CD4-positive, alpha-beta memory T cell (primary cell): ENCODE measurements around the gene KHDRBS2. TPM values are rescaled to one million over a fixed set of nuclear protein-coding genes. Genes with fewer than 3 reads are reported as not detected.

ENCODE experiments used
- CTCF ChIA-PET: fragments of 350-600 bp; sonication (Branson Sonifier 250); formaldehyde crosslinking; loops from one replicate; lab custom pipeline; 2021; ENCODE audit warnings: inconsistent platforms; ENCODE audit not compliant: partially characterized antibody; lab: Charles Lee
- POLR2A ChIA-PET: fragments of 350-600 bp; sonication (Branson Sonifier 250); formaldehyde crosslinking; loops from one replicate; lab custom pipeline; 2021; ENCODE audit not compliant: partially characterized antibody; lab: Charles Lee
- DNase-seq, 5 donors: peaks; one replicate each; pipeline versions ENCODE4 v3.0.0 to v3.0.0-alpha.2; 2020 to 2022; ENCODE audit warnings: mixed read lengths in 1 of 5
- H3K27ac ChIP-seq: one replicate; pipeline ENCODE4 v1.7.0; 2013; ENCODE audit warnings: low read depth, low read length
- H3K27me3 ChIP-seq: 2 replicates; pipeline ENCODE4 v1.7.0; 2013; ENCODE audit warnings: mild to moderate bottlenecking, low read length, moderate library complexity; ENCODE audit not compliant: insufficient read depth
- H3K36me3 ChIP-seq: 2 replicates; pipeline ENCODE4 v1.7.0; 2013; ENCODE audit warnings: mild to moderate bottlenecking, low read length, moderate library complexity; ENCODE audit not compliant: insufficient read depth
- H3K4me1 ChIP-seq: 2 replicates; pipeline ENCODE4 v1.7.0; 2013; ENCODE audit warnings: mild to moderate bottlenecking, low read length, moderate library complexity; ENCODE audit not compliant: insufficient read depth
- H3K4me3 ChIP-seq, 2 donors: one replicate each; pipeline ENCODE4 v1.7.0; 2013; ENCODE audit warnings: low read length in 2 of 2, mild to moderate bottlenecking in 1 of 2
- H3K9me3 ChIP-seq, 2 donors: one replicate each; pipeline ENCODE4 v1.7.0; 2013; ENCODE audit warnings: low read length in 2 of 2, control low read depth in 1 of 2; ENCODE audit not compliant: control insufficient read depth in 1 of 2
- H3K27ac Mint-ChIP-seq, 7 donors: one replicate each; pipeline ENCODE4 v1.8.0; 2020 to 2021; ENCODE audit warnings: mixed read lengths in 7 of 7, mild to moderate bottlenecking in 6 of 7, inconsistent platforms in 3 of 7, moderate library complexity in 3 of 7
- H3K27me3 Mint-ChIP-seq, 2 donors: one replicate each; pipeline ENCODE4 v1.8.0; 2020 to 2021; ENCODE audit warnings: mixed read lengths in 2 of 2
- H3K36me3 Mint-ChIP-seq, 2 donors: one replicate each; pipeline ENCODE4 v1.8.0; 2020 to 2021; ENCODE audit warnings: mixed read lengths in 2 of 2, inconsistent platforms in 1 of 2, mild to moderate bottlenecking in 1 of 2
- H3K4me1 Mint-ChIP-seq, 4 donors: one replicate each; pipeline ENCODE4 v1.8.0; 2020 to 2021; ENCODE audit warnings: mixed read lengths in 4 of 4, mild to moderate bottlenecking in 1 of 4
- H3K4me3 Mint-ChIP-seq, 8 donors: one replicate each; pipeline ENCODE4 v1.8.0; 2020 to 2021; ENCODE audit warnings: mixed read lengths in 8 of 8, mild to moderate bottlenecking in 7 of 8, moderate library complexity in 6 of 8, inconsistent platforms in 3 of 8
- H3K9me3 Mint-ChIP-seq, 8 donors: one replicate each; pipeline ENCODE4 v1.8.0; 2020 to 2021; ENCODE audit warnings: mixed read lengths in 8 of 8, mild to moderate bottlenecking in 5 of 8, inconsistent platforms in 3 of 8, moderate library complexity in 1 of 8
- intact Hi-C: fragments of 100-400 bp; cut with micrococcal nuclease; formaldehyde crosslinking; loops from one replicate; pipeline ENCODE4 v1.15.1; 2023
- polyA plus RNA-seq, 2 donors: library from polyadenylated mRNA; unstranded; fragments of 300-500 nt; fragmentation: Illumina TruSeq; gene quantifications; one replicate each; pipeline ENCODE4 v1.2.3, GENCODE V29; 2021
- total RNA-seq, 2 experiments: library from RNA; stranded (reverse); gene quantifications; one replicate each; pipeline ENCODE4 v1.2.3, GENCODE V29; 2021

Gene KHDRBS2
- total and polyA plus RNA-seq, 4 experiments from 2014 or later = not detected

DNA sequence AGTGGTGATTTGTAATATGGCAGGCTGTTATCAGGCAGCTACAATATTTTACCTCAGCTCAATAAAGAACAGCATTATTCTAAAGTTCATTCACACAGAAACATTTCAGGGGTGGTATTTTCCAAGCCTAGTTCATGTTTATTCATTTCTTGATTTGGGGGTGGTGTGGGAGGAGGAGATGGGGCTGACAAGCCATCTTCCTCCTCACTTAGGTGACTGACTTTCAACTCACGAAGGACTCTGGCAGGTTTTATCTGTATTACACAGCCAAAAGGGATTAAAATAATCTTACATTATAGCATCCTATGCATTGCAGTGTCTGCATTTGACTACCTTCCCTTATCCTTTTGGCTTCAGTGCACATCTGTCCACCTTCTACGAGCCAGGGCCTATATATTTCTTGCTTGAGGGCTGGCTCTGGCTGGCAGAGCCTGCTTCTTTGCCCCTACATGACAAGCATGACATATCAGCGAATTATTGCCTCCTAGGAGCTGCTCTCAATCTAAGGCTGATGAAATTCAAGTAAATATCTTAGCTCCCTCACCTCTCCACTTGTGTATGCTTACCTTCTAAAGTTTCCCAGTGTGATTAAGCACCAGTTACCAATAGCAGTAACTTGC is 20.0 kb downstream of the KHDRBS2 start:
- Histone ChIP-seq H3K27me3 (no peaks in the 10 kb centered on the region), H3K4me3 (no peak overlapping the region), H3K4me1 (no peaks in the 10 kb centered on the region), H3K27ac (no peak overlapping the region), H3K9me3 (no peaks in the 10 kb centered on the region), H3K36me3 (no peaks in the 10 kb centered on the region)
- H3K4me1 Mint-ChIP-seq = no peaks in the 10 kb centered on the region
- ChIA-PET CTCF (no interaction called here), POLR2A (no interaction called here)
- H3K27ac Mint-ChIP-seq = no peak overlapping the region
- no peaks in the 10 kb centered on the region for H3K36me3 Mint-ChIP-seq
- no peak overlapping the region for H3K4me3 Mint-ChIP-seq
- intact Hi-C loops = no loop called here
- H3K27me3 Mint-ChIP-seq = no peaks in the 10 kb centered on the region
- H3K9me3 Mint-ChIP-seq = peaks cover 0 to 5% (median 0%) of the 10 kb centered on the region in 8 donors
- no peak for DNase-seq

DNA sequence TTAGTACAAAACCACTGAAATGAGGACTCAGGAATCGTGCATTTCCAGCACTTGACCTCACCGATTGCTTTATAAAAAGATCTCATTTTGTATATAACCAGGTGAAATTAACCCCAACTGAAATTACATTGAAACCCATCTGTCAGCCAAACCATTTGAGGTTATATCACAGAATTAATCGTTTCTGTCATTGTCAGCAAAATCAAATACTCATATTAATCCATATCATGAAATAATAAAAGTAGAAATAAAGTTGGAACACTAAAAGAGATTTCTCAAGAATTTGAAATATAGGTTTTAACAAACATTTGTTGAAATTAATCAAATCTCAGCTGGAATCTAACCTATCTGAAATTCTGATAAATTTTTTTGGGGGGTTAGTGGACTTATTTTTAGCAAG is 23.7 kb downstream of the KHDRBS2 start:
- intact Hi-C loops = no loop called here
- Histone ChIP-seq H3K27me3 (no peaks in the 10 kb centered on the region), H3K4me1 (no peaks in the 10 kb centered on the region), H3K36me3 (no peaks in the 10 kb centered on the region), H3K27ac (no peak overlapping the region), H3K4me3 (no peak overlapping the region), H3K9me3 (no peaks in the 10 kb centered on the region)
- H3K27ac Mint-ChIP-seq = no peak overlapping the region
- H3K4me1 Mint-ChIP-seq = no peaks in the 10 kb centered on the region
- no peaks in the 10 kb centered on the region for H3K27me3 Mint-ChIP-seq
- ChIA-PET POLR2A (no interaction called here), CTCF (no interaction called here)
- no peak for DNase-seq
- no peaks in the 10 kb centered on the region for H3K36me3 Mint-ChIP-seq
- H3K9me3 Mint-ChIP-seq = peaks cover 0 to 5% (median 1%) of the 10 kb centered on the region in 8 donors
- no peak overlapping the region for H3K4me3 Mint-ChIP-seq

DNA sequence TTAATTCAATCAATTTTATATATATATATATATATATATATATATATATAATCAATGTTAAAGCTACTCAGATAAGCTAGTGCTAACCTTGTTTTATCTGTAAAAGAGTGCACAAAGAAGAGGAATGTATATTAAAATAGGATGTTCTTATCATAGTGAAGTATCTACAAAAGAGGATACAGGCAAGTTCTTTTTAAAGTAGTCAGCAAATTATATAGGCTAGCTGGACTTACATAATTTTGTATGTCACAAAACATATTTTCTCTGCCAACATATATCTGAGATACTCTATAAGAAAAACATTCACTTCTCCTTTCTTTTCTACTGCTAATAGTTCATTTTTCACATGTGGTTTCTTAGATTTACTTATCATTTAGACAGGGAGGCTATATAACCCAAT is 39.9 kb downstream of the KHDRBS2 start:
- intact Hi-C loops = no loop called here
- H3K9me3 ChIP-seq = no peaks in the 10 kb centered on the region
- H3K4me1 ChIP-seq = no peaks in the 10 kb centered on the region
- H3K27ac ChIP-seq = no peak overlapping the region
- Mint-ChIP-seq H3K27me3 (no peaks in the 10 kb centered on the region), H3K27ac (no peak overlapping the region), H3K36me3 (no peaks in the 10 kb centered on the region), H3K4me1 (no peaks in the 10 kb centered on the region), H3K4me3 (no peak overlapping the region), H3K9me3 (peaks cover 0 to 8% (median 2%) of the 10 kb centered on the region in 8 donors)
- CTCF ChIA-PET = no interaction called here
- no peaks in the 10 kb centered on the region for H3K27me3 ChIP-seq
- no peak overlapping the region for H3K4me3 ChIP-seq
- POLR2A ChIA-PET = no interaction called here
- DNase-seq = no peak
- H3K36me3 ChIP-seq = no peaks in the 10 kb centered on the region

DNA sequence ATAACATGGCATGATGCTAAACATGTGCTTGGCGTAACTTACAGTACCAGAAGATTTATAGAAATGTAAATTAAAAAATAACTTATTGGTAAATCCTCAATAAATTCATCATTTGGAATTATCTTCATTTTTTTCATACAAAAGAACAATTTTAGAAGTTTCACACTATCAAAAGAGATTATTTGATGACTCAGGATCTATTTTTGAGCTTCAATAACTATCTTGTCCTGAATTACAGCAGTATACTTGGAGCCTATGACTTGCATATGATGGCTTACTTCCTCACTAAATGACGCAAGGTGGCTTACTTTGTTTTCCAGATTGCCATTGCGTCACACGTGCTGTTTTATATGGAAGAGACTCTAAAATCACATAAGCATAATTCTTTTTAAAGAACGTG is 49.2 kb downstream of the KHDRBS2 start:
- Histone ChIP-seq H3K27me3 (no peaks in the 10 kb centered on the region), H3K4me3 (no peak overlapping the region), H3K27ac (no peak overlapping the region), H3K36me3 (no peaks in the 10 kb centered on the region), H3K4me1 (no peaks in the 10 kb centered on the region), H3K9me3 (peaks cover 0 to 5% of the 10 kb centered on the region in 2 donors)
- no peaks in the 10 kb centered on the region for H3K27me3 Mint-ChIP-seq
- no peak overlapping the region for H3K4me3 Mint-ChIP-seq
- H3K27ac Mint-ChIP-seq = no peak overlapping the region
- peaks cover 0 to 9% (median 1%) of the 10 kb centered on the region in 8 donors for H3K9me3 Mint-ChIP-seq
- H3K36me3 Mint-ChIP-seq = no peaks in the 10 kb centered on the region
- DNase-seq = no peak
- H3K4me1 Mint-ChIP-seq = no peaks in the 10 kb centered on the region
- ChIA-PET POLR2A (no interaction called here), CTCF (no interaction called here)
- intact Hi-C loops = no loop called here

DNA sequence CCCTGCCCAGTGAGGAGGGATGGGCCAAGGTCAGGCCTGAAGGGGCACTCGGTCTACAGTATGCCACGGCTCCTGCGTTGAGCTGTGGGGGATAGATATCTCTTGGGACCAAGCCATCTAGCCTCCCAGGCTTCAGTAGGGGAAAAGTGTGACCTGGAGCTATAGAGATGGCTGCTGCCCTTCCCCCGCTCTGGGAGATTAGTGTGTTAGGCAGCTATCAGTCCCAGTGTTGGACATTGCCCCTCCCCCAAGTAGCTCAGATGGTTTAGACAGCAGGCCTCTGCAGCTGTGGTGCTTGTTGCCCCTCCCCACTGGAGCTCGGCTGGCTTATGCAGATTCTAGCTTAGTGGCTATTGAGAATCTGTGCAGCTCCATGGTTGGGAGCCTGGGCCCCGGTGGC is 56.8 kb downstream of the KHDRBS2 start:
- Histone ChIP-seq H3K4me3 (no peak overlapping the region), H3K27me3 (no peaks in the 10 kb centered on the region), H3K9me3 (peaks cover 0 to 5% of the 10 kb centered on the region in 2 donors), H3K4me1 (no peaks in the 10 kb centered on the region), H3K27ac (no peak overlapping the region), H3K36me3 (no peaks in the 10 kb centered on the region)
- intact Hi-C loops = no loop called here
- Mint-ChIP-seq H3K4me3 (no peak overlapping the region), H3K9me3 (peaks cover 0 to 23% (median 4%) of the 10 kb centered on the region in 8 donors), H3K27me3 (no peaks in the 10 kb centered on the region), H3K27ac (no peak overlapping the region), H3K36me3 (no peaks in the 10 kb centered on the region), H3K4me1 (no peaks in the 10 kb centered on the region)
- ChIA-PET POLR2A (no interaction called here), CTCF (no interaction called here)
- no peak for DNase-seq

DNA sequence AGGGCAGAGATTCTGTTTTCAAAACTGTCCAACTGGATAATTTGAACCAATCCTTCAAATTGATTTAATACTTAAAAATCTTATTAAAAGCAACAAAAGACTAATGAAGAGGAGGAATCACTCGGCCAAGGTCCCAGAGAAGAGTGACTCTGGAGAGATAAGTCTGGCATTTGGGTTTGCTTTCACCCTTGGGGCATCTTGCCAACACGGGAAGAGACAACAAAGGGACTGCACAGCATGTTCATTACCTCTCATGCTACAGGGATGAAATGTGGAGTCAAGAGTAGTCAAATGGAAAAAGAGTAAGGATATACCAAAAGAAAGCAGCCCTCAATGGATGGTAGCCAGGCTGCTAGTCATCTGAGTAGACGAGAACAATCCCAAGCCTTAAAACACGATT is 68.2 kb downstream of the KHDRBS2 start:
- Histone ChIP-seq H3K27me3 (no peaks in the 10 kb centered on the region), H3K27ac (no peak overlapping the region), H3K9me3 (no peaks in the 10 kb centered on the region), H3K36me3 (no peaks in the 10 kb centered on the region), H3K4me1 (no peaks in the 10 kb centered on the region), H3K4me3 (no peak overlapping the region)
- no peak overlapping the region for H3K27ac Mint-ChIP-seq
- H3K4me3 Mint-ChIP-seq = no peak overlapping the region
- H3K4me1 Mint-ChIP-seq = no peaks in the 10 kb centered on the region
- peaks cover 0 to 17% (median 7%) of the 10 kb centered on the region in 8 donors for H3K9me3 Mint-ChIP-seq
- ChIA-PET POLR2A (no interaction called here), CTCF (no interaction called here)
- no peak for DNase-seq
- intact Hi-C loops = no loop called here
- no peaks in the 10 kb centered on the region for H3K27me3 Mint-ChIP-seq
- no peaks in the 10 kb centered on the region for H3K36me3 Mint-ChIP-seq

DNA sequence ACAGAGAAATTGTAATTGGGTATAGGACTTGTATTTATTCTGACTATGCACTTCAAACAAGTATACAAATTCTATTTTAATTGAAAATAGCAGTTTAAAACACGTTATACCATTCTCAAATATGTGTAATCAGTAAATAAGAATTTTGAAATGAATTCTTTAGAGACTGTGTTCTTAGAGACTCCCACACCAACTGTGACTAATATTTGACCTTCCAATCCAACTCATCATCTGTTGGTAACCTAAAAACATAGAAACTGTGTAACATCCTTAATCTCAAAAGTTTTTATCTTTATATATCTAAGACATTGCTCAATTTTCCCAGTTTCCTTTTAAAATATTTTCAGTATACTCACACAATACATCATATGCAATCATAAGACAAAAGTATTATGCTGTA is 83.9 kb downstream of the KHDRBS2 start:
- H3K9me3 Mint-ChIP-seq = peaks cover 2 to 28% (median 16%) of the 10 kb centered on the region in 8 donors
- no peak overlapping the region for H3K4me3 Mint-ChIP-seq
- Histone ChIP-seq H3K9me3 (no peaks in the 10 kb centered on the region), H3K27ac (no peak overlapping the region), H3K4me3 (no peak overlapping the region), H3K27me3 (no peaks in the 10 kb centered on the region), H3K4me1 (no peaks in the 10 kb centered on the region), H3K36me3 (no peaks in the 10 kb centered on the region)
- ChIA-PET CTCF (no interaction called here), POLR2A (no interaction called here)
- no peaks in the 10 kb centered on the region for H3K27me3 Mint-ChIP-seq
- no peak overlapping the region for H3K27ac Mint-ChIP-seq
- no peaks in the 10 kb centered on the region for H3K4me1 Mint-ChIP-seq
- no peaks in the 10 kb centered on the region for H3K36me3 Mint-ChIP-seq
- intact Hi-C loops = no loop called here
- DNase-seq = no peak

DNA sequence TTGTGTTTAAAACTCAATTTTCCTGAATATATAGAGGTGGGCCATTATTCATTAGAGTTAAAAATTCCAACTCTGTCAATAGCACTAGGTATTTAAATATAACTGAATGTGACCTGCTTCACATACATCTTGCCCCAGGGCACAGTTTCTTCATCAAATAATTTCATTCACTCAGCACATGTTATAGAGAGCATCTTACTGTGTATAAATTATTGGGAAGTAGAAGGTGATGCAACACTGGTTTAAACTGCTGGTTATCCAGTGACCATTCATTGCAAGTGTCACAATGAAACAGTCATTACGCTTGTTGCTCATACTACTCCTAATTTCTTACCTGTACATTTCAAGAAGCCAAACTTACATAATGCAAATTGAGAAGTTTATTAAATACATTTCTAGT is 93.4 kb downstream of the KHDRBS2 start:
- Histone ChIP-seq H3K36me3 (no peaks in the 10 kb centered on the region), H3K9me3 (no peaks in the 10 kb centered on the region), H3K27me3 (no peaks in the 10 kb centered on the region), H3K4me3 (no peak overlapping the region), H3K4me1 (no peaks in the 10 kb centered on the region), H3K27ac (no peak overlapping the region)
- Mint-ChIP-seq H3K4me1 (no peaks in the 10 kb centered on the region), H3K9me3 (peaks cover 2 to 37% (median 18%) of the 10 kb centered on the region in 8 donors), H3K27me3 (no peaks in the 10 kb centered on the region), H3K4me3 (no peak overlapping the region), H3K27ac (no peak overlapping the region), H3K36me3 (no peaks in the 10 kb centered on the region)
- ChIA-PET POLR2A (no interaction called here), CTCF (no interaction called here)
- intact Hi-C loops = no loop called here
- DNase-seq = no peak
